ENCODE measurements around the gene THRB. TPM values are rescaled to one million over a fixed set of nuclear protein-coding genes. Genes with fewer than 3 reads are reported as not detected.

The THRB gene
- total and polyA plus RNA-seq, 10 donors = 1.00 to 26.6 (median 16.2) TPM

DNA sequence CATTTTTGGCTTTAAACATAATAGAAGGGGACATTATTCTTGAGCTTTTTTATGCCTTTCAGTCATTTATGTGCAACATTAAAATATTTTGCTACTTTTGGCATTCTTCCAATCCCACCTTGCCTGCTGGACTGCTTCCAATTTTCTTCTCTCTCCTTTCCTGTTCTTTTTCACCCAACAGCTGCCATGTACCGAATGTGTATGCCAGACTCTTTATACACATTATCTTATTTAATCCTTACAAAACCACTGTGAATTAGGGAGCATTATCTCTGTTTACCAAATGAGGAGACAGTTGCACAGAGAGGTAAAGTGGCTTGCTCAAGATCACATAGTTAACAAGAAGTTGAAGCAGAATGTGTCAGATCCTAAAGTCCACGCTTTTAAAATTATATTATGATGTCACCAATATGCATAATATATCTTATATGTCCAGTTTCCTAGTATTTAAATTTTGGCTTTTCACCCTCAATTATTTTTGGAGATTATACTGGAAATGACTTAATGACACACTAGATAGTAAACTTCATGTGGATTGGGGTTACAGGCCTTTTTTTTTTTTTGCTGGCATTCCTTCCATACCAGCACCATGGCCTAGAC is 231.5 kb downstream of the THRB start:
- H3K27ac ChIP-seq = no peak overlapping the region
- no peaks in the 10 kb centered on the region for H3K4me1 ChIP-seq
- no peaks in the 10 kb centered on the region for H3K36me3 ChIP-seq
- no peaks in the 10 kb centered on the region for H3K9me3 ChIP-seq
- intact Hi-C loops (cut with DNase I; ENCODE audit: low total_unique reads) = no loop called here
- no peak for DNase-seq
- no peak for TF ChIP-seq POLR2AphosphoS5 (IDR thresholded peaks at IDR 0.05)
- TF ChIP-seq, protein P1, sequence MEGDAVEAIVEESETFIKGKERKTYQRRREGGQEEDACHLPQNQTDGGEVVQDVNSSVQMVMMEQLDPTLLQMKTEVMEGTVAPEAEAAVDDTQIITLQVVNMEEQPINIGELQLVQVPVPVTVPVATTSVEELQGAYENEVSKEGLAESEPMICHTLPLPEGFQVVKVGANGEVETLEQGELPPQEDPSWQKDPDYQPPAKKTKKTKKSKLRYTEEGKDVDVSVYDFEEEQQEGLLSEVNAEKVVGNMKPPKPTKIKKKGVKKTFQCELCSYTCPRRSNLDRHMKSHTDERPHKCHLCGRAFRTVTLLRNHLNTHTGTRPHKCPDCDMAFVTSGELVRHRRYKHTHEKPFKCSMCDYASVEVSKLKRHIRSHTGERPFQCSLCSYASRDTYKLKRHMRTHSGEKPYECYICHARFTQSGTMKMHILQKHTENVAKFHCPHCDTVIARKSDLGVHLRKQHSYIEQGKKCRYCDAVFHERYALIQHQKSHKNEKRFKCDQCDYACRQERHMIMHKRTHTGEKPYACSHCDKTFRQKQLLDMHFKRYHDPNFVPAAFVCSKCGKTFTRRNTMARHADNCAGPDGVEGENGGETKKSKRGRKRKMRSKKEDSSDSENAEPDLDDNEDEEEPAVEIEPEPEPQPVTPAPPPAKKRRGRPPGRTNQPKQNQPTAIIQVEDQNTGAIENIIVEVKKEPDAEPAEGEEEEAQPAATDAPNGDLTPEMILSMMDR (IDR thresholded peaks at IDR 0.05 in 8 of 11, conservative IDR thresholded peaks at IDR 0.05 in 3 of 11) = no peak
- no peak for TF ChIP-seq POLR2A (IDR thresholded peaks at IDR 0.05)
- no peak overlapping the region for H3K4me3 ChIP-seq
- no peaks in the 10 kb centered on the region for H3K27me3 ChIP-seq (replicated peaks in 1 of 7)
- 56 to 66% (median 57%) methylated on average over 2 of the region's 2 CpGs for WGBS, 5 donors

DNA sequence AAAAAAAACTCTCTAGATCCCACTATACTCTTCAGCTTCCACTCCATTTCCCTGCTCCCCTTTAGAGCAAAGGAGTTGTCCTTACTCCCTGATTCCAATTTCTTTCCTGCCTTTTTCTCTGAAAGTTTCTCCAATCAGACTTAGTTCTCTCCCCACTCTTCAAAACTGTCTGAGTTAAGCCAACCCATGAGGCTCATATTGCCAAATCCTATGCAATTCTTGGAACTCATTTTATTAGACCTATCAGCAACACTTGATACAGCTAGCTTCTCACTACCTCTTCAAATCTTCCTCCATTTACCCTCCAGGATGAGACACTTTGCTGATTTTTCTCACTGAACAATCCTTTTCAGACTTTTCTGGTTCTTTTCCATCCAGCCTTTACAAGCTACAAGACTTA is 233.1 kb downstream of the THRB start:
- no peaks in the 10 kb centered on the region for H3K9me3 ChIP-seq
- no peaks in the 10 kb centered on the region for H3K4me1 ChIP-seq
- no peaks in the 10 kb centered on the region for H3K36me3 ChIP-seq
- H3K27ac ChIP-seq = no peak overlapping the region
- no peak for DNase-seq
- H3K27me3 ChIP-seq (replicated peaks in 1 of 7) = no peaks in the 10 kb centered on the region
- no peak for TF ChIP-seq POLR2A (IDR thresholded peaks at IDR 0.05)
- TF ChIP-seq POLR2AphosphoS5 (IDR thresholded peaks at IDR 0.05) = no peak
- TF ChIP-seq, protein P1 (IDR thresholded peaks at IDR 0.05 in 8 of 11, conservative IDR thresholded peaks at IDR 0.05 in 3 of 11) = no peak
- intact Hi-C loops (cut with DNase I; ENCODE audit: low total_unique reads) = no loop called here
- no peak overlapping the region for H3K4me3 ChIP-seq

DNA sequence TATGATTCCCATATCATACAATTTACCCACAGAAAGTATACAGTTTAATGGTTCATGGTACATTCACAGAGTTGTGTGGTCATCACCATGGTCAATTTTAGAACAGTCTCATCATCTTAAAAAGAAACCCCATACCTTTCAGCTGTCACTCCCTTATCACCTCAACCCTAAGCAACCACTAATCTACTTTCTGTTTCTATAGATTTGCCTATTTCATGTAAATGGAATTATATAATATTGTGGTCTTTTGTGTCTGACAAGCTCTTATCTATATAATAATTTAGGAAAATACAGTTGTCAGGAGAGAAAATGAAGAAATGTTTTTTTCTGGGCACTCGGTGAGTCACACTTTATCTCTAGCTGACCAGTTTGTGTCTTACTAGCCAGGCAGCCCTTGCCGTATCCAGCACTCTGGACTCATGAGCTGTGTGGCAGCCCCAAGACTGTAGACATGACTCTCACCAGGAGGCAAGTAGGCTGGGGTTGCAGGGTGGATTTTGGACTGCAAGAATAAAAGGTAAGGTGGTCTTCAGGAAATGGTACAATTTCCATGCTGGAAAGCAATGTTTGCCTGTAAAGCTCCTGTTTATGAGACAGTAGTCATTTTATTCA is 234.6 kb downstream of the THRB start:
- H3K4me3 ChIP-seq = no peak overlapping the region
- no peak for DNase-seq
- H3K9me3 ChIP-seq = no peaks in the 10 kb centered on the region
- no peaks in the 10 kb centered on the region for H3K36me3 ChIP-seq
- WGBS, 5 donors = 87 to 100% (median 90%) methylated on average over 2 of the region's 2 CpGs
- H3K27ac ChIP-seq = no peak overlapping the region
- no peaks in the 10 kb centered on the region for H3K4me1 ChIP-seq
- no peak for TF ChIP-seq POLR2AphosphoS5 (IDR thresholded peaks at IDR 0.05)
- TF ChIP-seq, protein P1 (IDR thresholded peaks at IDR 0.05 in 8 of 11, conservative IDR thresholded peaks at IDR 0.05 in 3 of 11) = no peak
- no peak for TF ChIP-seq POLR2A (IDR thresholded peaks at IDR 0.05)
- H3K27me3 ChIP-seq (replicated peaks in 1 of 7) = no peaks in the 10 kb centered on the region
- intact Hi-C loops (cut with DNase I; ENCODE audit: low total_unique reads) = no loop called here

DNA sequence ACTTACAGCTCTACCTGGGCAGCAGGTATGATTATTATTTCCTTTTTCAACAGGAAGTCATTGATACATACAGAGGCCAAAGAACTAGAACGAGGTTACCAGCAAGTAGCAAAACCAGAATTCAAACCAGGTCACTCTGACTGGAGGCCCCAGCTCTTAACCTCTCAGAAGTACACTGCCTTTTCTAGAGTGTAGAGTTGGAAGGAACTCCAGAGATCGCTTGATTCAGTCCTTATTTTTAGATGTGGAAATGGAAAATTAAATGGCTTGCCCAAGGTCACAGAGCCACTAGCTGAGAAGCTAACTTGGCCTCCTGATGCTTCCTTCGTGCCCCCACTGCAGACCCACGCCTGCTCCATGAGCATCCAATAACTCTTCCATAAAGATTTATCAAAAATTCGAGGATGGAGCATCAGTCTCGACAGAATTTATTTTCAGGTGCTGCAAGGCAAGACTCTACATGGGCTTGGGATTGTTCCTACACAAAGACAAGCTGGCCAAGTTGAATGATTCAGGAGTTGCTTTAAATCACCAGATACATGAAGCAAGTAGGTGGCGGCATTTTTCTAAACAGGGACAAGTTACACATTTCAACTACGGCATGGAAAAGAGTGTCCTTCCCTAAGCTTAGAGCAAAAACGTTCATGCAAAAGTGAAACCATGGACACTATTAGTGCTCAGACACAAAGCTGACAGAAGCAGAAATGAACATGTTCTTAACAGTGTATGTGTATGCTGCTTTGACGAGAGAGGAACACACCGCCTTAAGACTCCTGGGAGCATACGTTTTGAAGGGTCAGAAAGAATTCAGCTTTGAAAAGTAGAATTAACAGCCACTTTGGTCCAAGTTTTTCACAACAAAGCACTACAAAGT is 235.7 kb downstream of the THRB start:
- Histone ChIP-seq H3K4me1 (no peaks in the 10 kb centered on the region), H3K27me3 (replicated peaks in 1 of 7) (no peaks in the 10 kb centered on the region), H3K9me3 (no peaks in the 10 kb centered on the region), H3K4me3 (peak overlapping the region in 1 of 8 donors; percentile 11), H3K27ac (no peak overlapping the region), H3K36me3 (no peaks in the 10 kb centered on the region)
- intact Hi-C loops (cut with DNase I; ENCODE audit: low total_unique reads) = no loop called here
- no peak for DNase-seq
- TF ChIP-seq POLR2A (IDR thresholded peaks at IDR 0.05) = no peak
- TF ChIP-seq, protein P1 (IDR thresholded peaks at IDR 0.05 in 8 of 11, conservative IDR thresholded peaks at IDR 0.05 in 3 of 11) = no peak
- no peak for TF ChIP-seq POLR2AphosphoS5 (IDR thresholded peaks at IDR 0.05)
- WGBS, 5 donors = 62 to 75% (median 68%) methylated on average over 12 of the region's 12 CpGs
